H1 (cell line): Measurements from ENCODE around the gene CRYGN. TPM values are rescaled to one million over a fixed set of nuclear protein-coding genes. Genes with fewer than 3 reads are reported as not detected.

Experiments used
- BRCA1 ChIP-seq: IDR thresholded peaks from 2 replicates; pipeline ENCODE4 v1.6.1; 2012; ENCODE audit warnings: low read depth, low read length, improper control_type of control experiment
- CHD1 ChIP-seq: IDR thresholded peaks from 2 replicates; pipeline ENCODE4 v1.6.1; 2012; ENCODE audit warnings: low read depth, low read length, improper control_type of control experiment
- CHD7 ChIP-seq: fragments of 300-600 bp; sonication (generic); IDR thresholded peaks from 2 replicates; pipeline ENCODE4 v1.7.1; 2012; ENCODE audit warnings: low read length, moderate library complexity, mild to moderate bottlenecking, inconsistent platforms; ENCODE audit not compliant: insufficient replicate concordance
- EZH2 ChIP-seq: fragments of 200-600 bp; sonication (generic); IDR thresholded peaks from 2 replicates; pipeline ENCODE4 v1.7.1; 2012; ENCODE audit warnings: low read depth, mild to moderate bottlenecking, moderate library complexity, low read length, inconsistent platforms; ENCODE audit not compliant: severe bottlenecking
- GTF2F1 ChIP-seq: IDR thresholded peaks from 2 replicates; pipeline ENCODE4 v1.6.1; 2012; ENCODE audit warnings: low read depth, low read length, improper control_type of control experiment, borderline replicate concordance
- RBBP5 ChIP-seq: IDR thresholded peaks from 2 replicates; pipeline ENCODE4 v1.7.1; 2012; ENCODE audit warnings: low read depth, mild to moderate bottlenecking, inconsistent platforms, low read length, moderate library complexity, borderline replicate concordance
- RXRA ChIP-seq: IDR thresholded peaks from 2 replicates; pipeline ENCODE4 v1.6.1; 2011; ENCODE audit warnings: low read depth, mild to moderate bottlenecking, low read length, moderate library complexity; ENCODE audit not compliant: insufficient read depth
- SIN3A ChIP-seq, 2 experiments: IDR thresholded peaks in 1 of 2; conservative IDR thresholded peaks in 1 of 2; 2 replicates each; pipeline ENCODE4 v1.6.1; 2011 to 2012; ENCODE audit warnings: low read length in 2 of 2, improper control_type of control experiment in 1 of 2, low read depth in 1 of 2, mild to moderate bottlenecking in 1 of 2
- SUZ12 ChIP-seq: fragments of 200-600 bp; sonication (generic); IDR thresholded peaks from 2 replicates; pipeline ENCODE4 v1.6.1; 2012; ENCODE audit warnings: mild to moderate bottlenecking, inconsistent platforms, low read length, moderate library complexity, mixed read lengths
- polyA plus RNA-seq, 7 experiments: library from polyadenylated mRNA; depleted of rRNA in 3 of 7; stranded (reverse) in 5 of 7; unstranded in 2 of 7; fragments of >200 nt in 5 of 7; fragments of 200-250 nt in 2 of 7; gene quantifications; 1 replicate in 5 of 7; 2 replicates in 1 of 7; 4 replicates in 1 of 7; pipeline versions ENCODE4 v1.2.1 to v1.2.3, GENCODE V29; 2011 to 2013; ENCODE audit warnings: missing spikeins in 2 of 7, mixed read lengths in 2 of 7
- total RNA-seq: library from RNA; stranded (reverse); fragmentation: NEBNext Ultra II Directional; extraction: Animal tissue kit (Norgen Biotek cat#: 25700); gene quantifications from 2 replicates; pipeline ENCODE4 v1.2.1, GENCODE V29; 2021

The CRYGN gene
- total and polyA plus RNA-seq, 2 of the 8 experiments (the other 6 are each of a cell fraction or from before 2014, with no cell fraction given), result 0.98 to 1.6 TPM

DNA sequence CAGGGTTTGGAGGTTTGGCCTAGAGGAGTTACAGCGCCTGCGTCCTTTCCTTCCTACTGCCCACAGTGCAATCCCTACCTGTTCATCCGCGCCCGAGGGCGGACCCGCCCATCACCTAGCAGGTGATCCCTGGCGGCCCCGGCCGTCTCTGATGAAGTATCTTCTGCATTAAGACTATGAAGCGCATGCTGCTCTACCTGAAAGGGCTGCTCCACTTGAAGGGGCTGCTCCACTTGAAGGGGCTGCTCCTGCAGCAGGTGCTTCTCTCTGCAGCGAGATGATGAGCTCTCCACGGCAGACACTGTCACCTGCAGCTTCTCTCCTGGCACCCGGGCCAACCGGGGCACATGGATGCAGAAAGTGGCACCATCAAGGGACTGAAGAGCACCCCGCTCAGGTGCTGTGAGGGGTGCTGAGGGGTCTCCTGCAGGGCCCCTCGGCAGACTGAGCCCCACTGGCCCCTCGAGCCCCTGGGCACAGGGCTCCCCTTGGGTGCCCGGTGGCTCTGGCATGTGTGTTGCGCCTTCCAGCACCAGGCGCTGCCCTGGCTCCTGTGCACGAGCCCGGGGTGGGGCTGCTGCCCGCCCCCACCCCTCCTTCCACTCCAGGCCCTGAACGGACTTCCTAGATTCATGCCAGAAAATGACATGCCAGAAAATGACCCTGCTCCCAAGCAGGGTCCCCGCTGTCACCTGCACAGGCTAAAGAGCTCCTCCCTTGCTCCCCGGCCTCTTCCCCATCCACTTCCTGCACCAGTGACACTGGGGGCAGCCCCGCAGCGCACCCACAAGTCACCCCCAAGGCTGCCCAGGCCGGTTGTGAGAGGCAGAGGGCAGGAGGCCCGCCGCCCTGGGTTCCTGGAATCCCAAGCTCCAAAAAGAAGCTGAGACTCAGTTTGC is 59.5 kb downstream of the CRYGN start (continued):
- no peak for TF ChIP-seq CHD7
- TF ChIP-seq BRCA1, result no peak
- TF ChIP-seq SUZ12, result no peak
- TF ChIP-seq SIN3A (conservative IDR thresholded peaks at IDR 0.05 in 1 of 2, IDR thresholded peaks at IDR 0.05 in 1 of 2; ENCODE audit: low read depth in 1 of 2, low read length in 2 of 2), result no peak
- no peak for TF ChIP-seq RBBP5
- TF ChIP-seq CHD1, result no peak
- no peak for TF ChIP-seq RXRA
- TF ChIP-seq GTF2F1, result no peak
- TF ChIP-seq EZH2, result no peak
